GM23338 (cell line): ENCODE results near the gene MACROD1.

Source experiments
- CREB1 ChIP-seq: fragments of 250-450 bp; sonication (Bioruptor Pico); IDR thresholded peaks from 2 replicates; pipeline ENCODE4 v1.5.0; 2020; ENCODE audit warnings: low read depth, mild to moderate bottlenecking, moderate library complexity
- ETS1 ChIP-seq: IDR thresholded peaks from 2 replicates; pipeline ENCODE4 v1.6.1; 2016; ENCODE audit warnings: antibody characterized with exemption
- EZH2 ChIP-seq: fragments of 200-600 bp; sonication (generic); IDR thresholded peaks from one replicate; pipeline ENCODE4 v1.8.0; 2017; ENCODE audit warnings: antibody characterized with exemption, mild to moderate bottlenecking, low read depth; ENCODE audit not compliant: unreplicated experiment
- EZH2phosphoT487 ChIP-seq: fragments of 200-600 bp; sonication (generic); IDR thresholded peaks from one replicate; pipeline ENCODE4 v1.8.1; 2018; ENCODE audit warnings: antibody characterized with exemption; ENCODE audit not compliant: unreplicated experiment
- JUNB ChIP-seq: IDR thresholded peaks from one replicate; pipeline ENCODE4 v1.6.1; 2016; ENCODE audit warnings: antibody characterized with exemption; ENCODE audit not compliant: unreplicated experiment
- POLR2AphosphoS5 ChIP-seq: IDR thresholded peaks from 2 replicates; pipeline ENCODE4 v1.6.1; 2016; ENCODE audit warnings: antibody characterized with exemption, low read depth
- REST ChIP-seq: IDR thresholded peaks from one replicate; pipeline ENCODE4 v1.6.1; 2018; ENCODE audit warnings: antibody characterized with exemption; ENCODE audit not compliant: unreplicated experiment
- STAT1 ChIP-seq: IDR thresholded peaks from one replicate; pipeline ENCODE4 v1.6.1; 2016; ENCODE audit warnings: antibody characterized with exemption; ENCODE audit not compliant: unreplicated experiment
- ZNF114 ChIP-seq: fragments of 250-450 bp; sonication (Bioruptor Pico); IDR thresholded peaks from 2 replicates; pipeline ENCODE4 v1.5.0; 2020; ENCODE audit warnings: mild to moderate bottlenecking, moderate library complexity
- ZNF331 ChIP-seq: fragments of 250-450 bp; sonication (Bioruptor Pico); IDR thresholded peaks from 2 replicates; pipeline ENCODE4 v1.5.0; 2020; ENCODE audit warnings: low read depth, mild to moderate bottlenecking, moderate library complexity
- ZNF462 ChIP-seq: fragments of 250-450 bp; sonication (Bioruptor Pico); IDR thresholded peaks from 2 replicates; pipeline ENCODE4 v1.5.0; 2020; ENCODE audit warnings: mild to moderate bottlenecking, moderate library complexity
- TF ChIP-seq, protein P1 (sequence below), 2 experiments: fragments of 200-600 bp in 1 of 2; sonication (generic) in 1 of 2; conservative IDR thresholded peaks; 2 replicates each; pipeline versions ENCODE4 v1.5.1 to v1.6.1; 2016 to 2017; ENCODE audit warnings: antibody characterized with exemption in 2 of 2, low read depth in 2 of 2, mild to moderate bottlenecking in 2 of 2, moderate library complexity in 1 of 2

GRCh38 chr11:64028398-64029115 lies 137.4 kb downstream of the MACROD1 start:
- TF ChIP-seq ETS1 (no peak), POLR2AphosphoS5 (no peak; the same call in 1 of the 2 replicates), EZH2 (no peak), EZH2phosphoT487 (no peak), REST (no peak), ZNF114 (CRISPR knock-in tag) (no peak), JUNB (no peak), ZNF462 (no peak), CREB1 (CRISPR knock-in tag) (0 out of 2 replicates have a peak, but pooled peaks have one; percentile 21), ZNF331 (no peak), STAT1 (no peak)
- TF ChIP-seq, protein P1, sequence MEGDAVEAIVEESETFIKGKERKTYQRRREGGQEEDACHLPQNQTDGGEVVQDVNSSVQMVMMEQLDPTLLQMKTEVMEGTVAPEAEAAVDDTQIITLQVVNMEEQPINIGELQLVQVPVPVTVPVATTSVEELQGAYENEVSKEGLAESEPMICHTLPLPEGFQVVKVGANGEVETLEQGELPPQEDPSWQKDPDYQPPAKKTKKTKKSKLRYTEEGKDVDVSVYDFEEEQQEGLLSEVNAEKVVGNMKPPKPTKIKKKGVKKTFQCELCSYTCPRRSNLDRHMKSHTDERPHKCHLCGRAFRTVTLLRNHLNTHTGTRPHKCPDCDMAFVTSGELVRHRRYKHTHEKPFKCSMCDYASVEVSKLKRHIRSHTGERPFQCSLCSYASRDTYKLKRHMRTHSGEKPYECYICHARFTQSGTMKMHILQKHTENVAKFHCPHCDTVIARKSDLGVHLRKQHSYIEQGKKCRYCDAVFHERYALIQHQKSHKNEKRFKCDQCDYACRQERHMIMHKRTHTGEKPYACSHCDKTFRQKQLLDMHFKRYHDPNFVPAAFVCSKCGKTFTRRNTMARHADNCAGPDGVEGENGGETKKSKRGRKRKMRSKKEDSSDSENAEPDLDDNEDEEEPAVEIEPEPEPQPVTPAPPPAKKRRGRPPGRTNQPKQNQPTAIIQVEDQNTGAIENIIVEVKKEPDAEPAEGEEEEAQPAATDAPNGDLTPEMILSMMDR (conservative IDR thresholded peaks at IDR 0.05; ENCODE audit: low read depth in 2 of 2), result no peak
